HL-60 (cell line): Measurements from ENCODE around the gene POLR2L.

Source experiments
- CTCF ChIP-seq: IDR thresholded peaks from one replicate; pipeline ENCODE4 v1.5.1; 2011; ENCODE audit warnings: low read length, control low read depth, inconsistent platforms; ENCODE audit not compliant: insufficient read depth
- GABPA ChIP-seq: IDR thresholded peaks from 2 replicates; pipeline ENCODE4 v1.6.1; 2012; ENCODE audit warnings: low read depth
- POLR2AphosphoS5 ChIP-seq: IDR thresholded peaks from 2 replicates; pipeline ENCODE4 v1.6.1; 2012; ENCODE audit warnings: low read depth
- REST ChIP-seq: IDR thresholded peaks from 2 replicates; pipeline ENCODE4 v1.6.1; 2012; ENCODE audit warnings: low read depth; ENCODE audit not compliant: insufficient replicate concordance

- TF ChIP-seq CTCF (no peak), GABPA (no peak), POLR2AphosphoS5 (no peak), REST (no peak)
Measured at GRCh38 chr11:789943-790342, 52.4 kb downstream of the POLR2L start, which contains the start of gene CEND1.
